HEK293T (cell line): ENCODE measurements around the gene PARP3.

ENCODE experiments used
- BHLHE40 ChIP-seq: fragments of 450-650 bp; IDR thresholded peaks from 2 replicates; pipeline ENCODE4 v1.6.1; 2016; ENCODE audit warnings: mild to moderate bottlenecking, moderate library complexity, borderline replicate concordance
- ELF4 ChIP-seq: fragments of 450-650 bp; IDR thresholded peaks from 2 replicates; pipeline ENCODE4 v1.6.1; 2017; ENCODE audit warnings: antibody characterized with exemption
- FOXA1 ChIP-seq: fragments of 450-650 bp; IDR thresholded peaks from 2 replicates; pipeline ENCODE4 v1.6.1; 2016; ENCODE audit warnings: mild to moderate bottlenecking
- FOXK2 ChIP-seq: fragments of 450-650 bp; IDR thresholded peaks from 2 replicates; pipeline ENCODE4 v1.6.1; 2016; ENCODE audit warnings: mild to moderate bottlenecking
- FOXM1 ChIP-seq: fragments of 450-650 bp; IDR thresholded peaks from 2 replicates; pipeline ENCODE4 v1.6.1; 2017; ENCODE audit warnings: mild to moderate bottlenecking, borderline replicate concordance
- HDGF ChIP-seq: fragments of 450-650 bp; IDR thresholded peaks from 2 replicates; pipeline ENCODE4 v1.6.1; 2017; ENCODE audit warnings: antibody characterized with exemption, borderline replicate concordance
- L3MBTL2 ChIP-seq: fragments of 450-650 bp; conservative IDR thresholded peaks from 2 replicates; pipeline ENCODE4 v1.6.1; 2016; ENCODE audit warnings: mild to moderate bottlenecking
- LEF1 ChIP-seq: fragments of 450-650 bp; IDR thresholded peaks from 2 replicates; pipeline ENCODE4 v1.6.1; 2017; ENCODE audit warnings: mild to moderate bottlenecking, borderline replicate concordance
- NFRKB ChIP-seq: fragments of 450-650 bp; IDR thresholded peaks from 2 replicates; pipeline ENCODE4 v1.6.1; 2016; ENCODE audit warnings: mild to moderate bottlenecking, moderate library complexity
- SP1 ChIP-seq: fragments of 450-650 bp; IDR thresholded peaks from 2 replicates; pipeline ENCODE4 v1.6.1; 2017
- SUZ12 ChIP-seq: fragments of 450-650 bp; IDR thresholded peaks from 2 replicates; pipeline ENCODE4 v1.6.1; 2016; ENCODE audit warnings: mild to moderate bottlenecking
- TARDBP ChIP-seq: fragments of 450-650 bp; IDR thresholded peaks from 2 replicates; pipeline ENCODE4 v1.6.1; 2016
- ZNF384 ChIP-seq: fragments of 450-650 bp; IDR thresholded peaks from 2 replicates; pipeline ENCODE4 v1.6.1; 2016
- TF ChIP-seq, protein P1 (sequence below): fragments of 450-650 bp; IDR thresholded peaks from 2 replicates; pipeline ENCODE4 v1.6.1; 2016

DNA sequence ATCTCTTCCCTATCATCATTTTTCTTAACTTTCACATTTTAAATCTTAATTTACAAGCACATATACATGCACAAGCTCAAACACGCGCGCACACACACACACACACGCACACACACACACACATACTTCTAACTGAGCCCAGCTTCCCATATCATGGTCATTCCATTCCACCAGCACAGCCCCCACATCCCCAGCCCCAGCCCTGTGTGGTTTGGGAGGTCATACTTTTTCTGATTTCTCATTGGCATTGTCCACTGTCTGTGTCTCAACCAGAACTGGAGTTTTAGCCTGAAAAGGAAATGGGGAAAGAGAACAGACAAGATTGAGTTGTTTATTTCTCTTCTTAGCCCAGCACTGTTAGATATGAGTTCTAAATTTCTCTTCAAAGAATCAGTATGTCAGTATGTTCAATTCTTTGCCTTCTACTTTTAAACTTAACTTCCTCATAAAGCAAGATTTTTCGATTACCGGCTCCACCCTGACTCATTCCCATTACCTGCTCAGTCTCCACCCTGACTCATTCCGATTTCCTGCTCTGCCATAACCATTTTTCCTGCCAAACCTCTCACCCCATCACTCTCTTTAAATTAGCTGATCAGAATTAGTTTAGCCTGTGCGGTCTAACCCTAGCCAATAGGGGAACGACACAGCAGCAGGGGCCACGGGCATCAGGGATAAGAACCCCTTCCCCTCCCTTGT, 45.4 kb upstream of the PARP3 start:
- TF ChIP-seq NFRKB (no peak), LEF1 (no peak), SP1 (no peak), ZNF384 (no peak), TARDBP (no peak), SUZ12 (no peak), L3MBTL2 (no peak), FOXK2 (no peak), BHLHE40 (no peak), FOXM1 (no peak), FOXA1 (no peak), HDGF (no peak), ELF4 (no peak)
- TF ChIP-seq, protein P1, sequence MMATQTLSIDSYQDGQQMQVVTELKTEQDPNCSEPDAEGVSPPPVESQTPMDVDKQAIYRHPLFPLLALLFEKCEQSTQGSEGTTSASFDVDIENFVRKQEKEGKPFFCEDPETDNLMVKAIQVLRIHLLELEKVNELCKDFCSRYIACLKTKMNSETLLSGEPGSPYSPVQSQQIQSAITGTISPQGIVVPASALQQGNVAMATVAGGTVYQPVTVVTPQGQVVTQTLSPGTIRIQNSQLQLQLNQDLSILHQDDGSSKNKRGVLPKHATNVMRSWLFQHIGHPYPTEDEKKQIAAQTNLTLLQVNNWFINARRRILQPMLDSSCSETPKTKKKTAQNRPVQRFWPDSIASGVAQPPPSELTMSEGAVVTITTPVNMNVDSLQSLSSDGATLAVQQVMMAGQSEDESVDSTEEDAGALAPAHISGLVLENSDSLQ: no peak
